ENCODE data around the gene CD300LG.

Gene CD300LG

DNA sequence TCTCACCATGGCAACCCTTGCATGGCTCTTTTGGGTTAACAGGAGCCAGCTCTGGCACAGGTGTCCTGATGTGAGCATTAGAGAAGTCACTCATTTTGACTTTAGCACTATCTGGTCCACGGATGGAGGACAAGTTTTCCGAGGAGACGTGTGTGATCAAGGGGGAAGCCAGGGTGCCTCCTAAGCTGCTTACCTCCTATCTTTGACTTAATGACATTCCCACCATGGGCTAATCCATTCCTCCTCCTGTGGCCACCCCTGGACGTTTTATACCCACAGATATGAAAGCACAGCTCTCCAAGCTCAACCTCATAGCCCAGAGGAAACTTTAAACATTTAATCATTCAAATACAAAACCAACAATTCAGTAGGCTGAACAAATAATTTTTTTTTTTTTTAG, 41.6 kb downstream of the CD300LG start:
- TF ChIP-seq EZH2 (optimal IDR thresholded peaks at IDR 0.05; ENCODE audit: low read depth, low read length): no peak
- TF ChIP-seq, protein P1, sequence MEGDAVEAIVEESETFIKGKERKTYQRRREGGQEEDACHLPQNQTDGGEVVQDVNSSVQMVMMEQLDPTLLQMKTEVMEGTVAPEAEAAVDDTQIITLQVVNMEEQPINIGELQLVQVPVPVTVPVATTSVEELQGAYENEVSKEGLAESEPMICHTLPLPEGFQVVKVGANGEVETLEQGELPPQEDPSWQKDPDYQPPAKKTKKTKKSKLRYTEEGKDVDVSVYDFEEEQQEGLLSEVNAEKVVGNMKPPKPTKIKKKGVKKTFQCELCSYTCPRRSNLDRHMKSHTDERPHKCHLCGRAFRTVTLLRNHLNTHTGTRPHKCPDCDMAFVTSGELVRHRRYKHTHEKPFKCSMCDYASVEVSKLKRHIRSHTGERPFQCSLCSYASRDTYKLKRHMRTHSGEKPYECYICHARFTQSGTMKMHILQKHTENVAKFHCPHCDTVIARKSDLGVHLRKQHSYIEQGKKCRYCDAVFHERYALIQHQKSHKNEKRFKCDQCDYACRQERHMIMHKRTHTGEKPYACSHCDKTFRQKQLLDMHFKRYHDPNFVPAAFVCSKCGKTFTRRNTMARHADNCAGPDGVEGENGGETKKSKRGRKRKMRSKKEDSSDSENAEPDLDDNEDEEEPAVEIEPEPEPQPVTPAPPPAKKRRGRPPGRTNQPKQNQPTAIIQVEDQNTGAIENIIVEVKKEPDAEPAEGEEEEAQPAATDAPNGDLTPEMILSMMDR (IDR thresholded peaks at IDR 0.05; ENCODE audit: low read length): no peak
- no peak for TF ChIP-seq EZH2phosphoT487 (IDR thresholded peaks at IDR 0.05; ENCODE audit: low read length)
- H2AFZ ChIP-seq (ENCODE audit: low read length): no peak overlapping the region

DNA sequence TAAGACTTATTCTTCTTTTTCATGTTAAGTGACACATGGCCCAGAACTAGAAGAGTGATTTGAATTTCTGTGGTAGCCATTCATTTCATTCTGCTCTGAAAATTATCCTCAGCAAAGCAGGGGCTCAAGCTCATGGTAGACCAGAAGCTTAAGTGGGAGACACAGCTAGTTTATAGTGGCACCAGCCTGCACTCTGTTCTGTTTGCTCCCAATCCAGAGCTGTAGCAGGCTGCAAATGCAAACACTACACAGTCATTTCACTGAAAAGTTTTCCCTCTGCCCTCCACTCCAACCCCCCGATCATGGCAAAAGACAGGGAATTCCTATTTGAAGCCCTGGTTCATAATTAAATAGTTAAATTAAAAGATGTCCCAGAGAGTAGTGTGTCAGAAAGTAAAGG, 43.3 kb downstream of the CD300LG start:
- Histone ChIP-seq H3K79me2 (ENCODE audit: low read length) (no peaks in the 10 kb centered on the region), H3F3A (ENCODE audit: insufficient read depth, low read length) (no peaks in the 10 kb centered on the region), H3K9me2 (replicated peaks; ENCODE audit: insufficient read depth, low read length) (no peaks in the 10 kb centered on the region), H2AFZ (ENCODE audit: low read length) (no peak overlapping the region), H3K36me3 (replicated peaks; ENCODE audit: insufficient read depth, low read length) (no peaks in the 10 kb centered on the region), H3K27ac (ENCODE audit: low read length) (no peak overlapping the region), H3K9ac (ENCODE audit: low read length) (no peak overlapping the region), H3K4me1 (ENCODE audit: low read length) (no peaks in the 10 kb centered on the region), H3K9me3 (replicated peaks; ENCODE audit: insufficient read depth, low read length) (no peaks in the 10 kb centered on the region), H3K4me2 (ENCODE audit: low read depth, low read length) (no peak overlapping the region), H3K27me3 (replicated peaks; ENCODE audit: insufficient read depth, low read length) (no peaks in the 10 kb centered on the region), H4K20me1 (ENCODE audit: insufficient read depth, low read length) (no peaks in the 10 kb centered on the region), H3K4me3 (ENCODE audit: low read length) (no peak overlapping the region)
- DNase-seq: no peak
- no peak for TF ChIP-seq EZH2phosphoT487 (IDR thresholded peaks at IDR 0.05; ENCODE audit: low read length)
- TF ChIP-seq, protein P1 (IDR thresholded peaks at IDR 0.05; ENCODE audit: low read length): no peak
- TF ChIP-seq EZH2 (optimal IDR thresholded peaks at IDR 0.05; ENCODE audit: low read depth, low read length): no peak

More for the DNA sequence above, 41.6 kb downstream of the CD300LG start:
- DNase-seq: no peak
- no peaks in the 10 kb centered on the region for H3K9me3 ChIP-seq (replicated peaks; ENCODE audit: insufficient read depth, low read length)
- H3K4me1 ChIP-seq (ENCODE audit: low read length): no peaks in the 10 kb centered on the region
- H3K4me3 ChIP-seq (ENCODE audit: low read length): no peak overlapping the region
- H3K9me2 ChIP-seq (replicated peaks; ENCODE audit: insufficient read depth, low read length): no peaks in the 10 kb centered on the region
- no peaks in the 10 kb centered on the region for H3K79me2 ChIP-seq (ENCODE audit: low read length)
- no peaks in the 10 kb centered on the region for H3K36me3 ChIP-seq (replicated peaks; ENCODE audit: insufficient read depth, low read length)
- H3K27me3 ChIP-seq (replicated peaks; ENCODE audit: insufficient read depth, low read length): no peaks in the 10 kb centered on the region; the same call in 1 of the 2 replicates
- H3F3A ChIP-seq (ENCODE audit: insufficient read depth, low read length): no peaks in the 10 kb centered on the region
- no peak overlapping the region for H3K9ac ChIP-seq (ENCODE audit: low read length)
- no peak overlapping the region for H3K4me2 ChIP-seq (ENCODE audit: low read depth, low read length)
- H4K20me1 ChIP-seq (ENCODE audit: insufficient read depth, low read length): no peaks in the 10 kb centered on the region
- H3K27ac ChIP-seq (ENCODE audit: low read length): no peak overlapping the region

DNA sequence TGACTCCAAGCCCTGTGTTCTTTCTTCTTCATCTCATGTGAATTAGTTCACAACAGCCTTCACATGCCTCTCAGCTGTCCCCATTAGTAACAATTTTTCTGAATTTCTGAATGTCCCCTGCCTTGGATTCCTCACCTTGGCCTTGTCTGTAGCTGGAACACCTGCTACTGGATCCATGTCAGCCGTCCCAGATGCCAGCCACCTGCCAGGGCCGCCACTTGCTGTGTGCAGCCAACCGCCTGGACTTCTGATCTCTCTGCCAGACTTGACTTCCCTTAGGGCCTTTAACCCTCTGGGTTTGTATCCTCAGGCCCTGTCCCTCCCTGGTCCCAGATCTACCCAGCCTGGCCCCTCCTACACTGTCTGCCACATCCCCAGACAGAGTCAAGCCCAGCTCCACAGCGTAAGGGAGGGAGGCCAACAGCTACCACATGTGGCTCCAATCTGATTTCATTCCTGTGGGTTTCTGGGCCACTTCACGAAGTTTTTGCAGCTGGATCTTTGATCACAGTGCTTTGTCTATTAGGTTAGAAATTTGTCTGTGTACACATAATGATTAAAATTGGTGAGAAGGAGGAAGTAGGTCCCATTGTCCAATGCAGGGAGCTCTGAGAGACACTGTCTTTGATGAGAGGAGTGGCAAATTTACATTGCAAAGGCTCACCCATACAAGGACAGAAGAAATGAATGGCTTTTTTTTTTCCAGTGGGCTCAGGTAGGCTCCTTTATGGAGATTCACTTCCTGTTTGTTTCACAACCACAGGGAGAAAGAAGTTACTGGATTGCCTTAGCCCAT, 45.1 kb downstream of the CD300LG start:
- Histone ChIP-seq H3F3A (ENCODE audit: insufficient read depth, low read length) (no peaks in the 10 kb centered on the region), H3K27me3 (replicated peaks; ENCODE audit: insufficient read depth, low read length) (no peaks in the 10 kb centered on the region), H3K79me2 (ENCODE audit: low read length) (no peaks in the 10 kb centered on the region), H3K27ac (ENCODE audit: low read length) (no peak overlapping the region), H3K4me2 (ENCODE audit: low read depth, low read length) (no peak overlapping the region), H3K9ac (ENCODE audit: low read length) (no peak overlapping the region), H2AFZ (ENCODE audit: low read length) (no peak overlapping the region), H3K9me2 (replicated peaks; ENCODE audit: insufficient read depth, low read length) (no peaks in the 10 kb centered on the region), H3K4me3 (ENCODE audit: low read length) (no peak overlapping the region), H4K20me1 (ENCODE audit: insufficient read depth, low read length) (no peaks in the 10 kb centered on the region), H3K4me1 (ENCODE audit: low read length) (no peaks in the 10 kb centered on the region), H3K9me3 (replicated peaks; ENCODE audit: insufficient read depth, low read length) (no peaks in the 10 kb centered on the region), H3K36me3 (replicated peaks; ENCODE audit: insufficient read depth, low read length) (no peaks in the 10 kb centered on the region)
- no peak for DNase-seq
- TF ChIP-seq EZH2 (optimal IDR thresholded peaks at IDR 0.05; ENCODE audit: low read depth, low read length) (no peak), EZH2phosphoT487 (IDR thresholded peaks at IDR 0.05; ENCODE audit: low read length) (no peak)
- TF ChIP-seq, protein P1 (IDR thresholded peaks at IDR 0.05; ENCODE audit: low read length): no peak

All from MM.1S (cell line).